Thymus (tissue), 11 donors: ENCODE measurements around the gene CD2BP2. TPM values are rescaled to one million over a fixed set of nuclear protein-coding genes. Genes with fewer than 3 reads are reported as not detected.
"Not testable (repeated sequence)": the region's sequence is repeated elsewhere in the genome, so short reads cannot be mapped to it uniquely, and the experiment has no call there.

Experiments used
- DNase-seq, 9 donors: peaks; one replicate each; pipeline ENCODE4 v3.0.0-alpha.2; 2013; ENCODE audit warnings: low spot score in 9 of 9, low read depth in 6 of 9, missing footprints in 1 of 9
- H3K27ac ChIP-seq, 2 donors: one replicate each; pipeline ENCODE4 v1.5.1; 2013; ENCODE audit warnings: control low read depth in 1 of 2, low read depth in 1 of 2, low read length in 1 of 2, mild to moderate bottlenecking in 1 of 2, moderate library complexity in 1 of 2
- H3K27me3 ChIP-seq, 2 donors: one replicate each; pipeline ENCODE4 v1.5.1; 2013; ENCODE audit warnings: low read length in 1 of 2; ENCODE audit not compliant: control insufficient read depth in 2 of 2, insufficient read depth in 1 of 2
- H3K36me3 ChIP-seq, 2 donors: one replicate each; pipeline ENCODE4 v1.5.1; 2013; ENCODE audit warnings: low read length in 1 of 2, mild to moderate bottlenecking in 1 of 2, moderate library complexity in 1 of 2; ENCODE audit not compliant: control insufficient read depth in 2 of 2, insufficient read depth in 2 of 2
- H3K4me1 ChIP-seq, 2 donors: one replicate each; pipeline ENCODE4 v1.5.1; 2013; ENCODE audit warnings: low read length in 2 of 2; ENCODE audit not compliant: control insufficient read depth in 2 of 2, insufficient read depth in 2 of 2
- H3K4me3 ChIP-seq, 2 donors: one replicate each; pipeline ENCODE4 v1.5.1; 2013; ENCODE audit warnings: low read length in 2 of 2, control low read depth in 1 of 2, mild to moderate bottlenecking in 1 of 2
- H3K9me3 ChIP-seq, 2 donors: one replicate each; pipeline ENCODE4 v1.5.1; 2013; ENCODE audit warnings: low read length in 1 of 2, mild to moderate bottlenecking in 1 of 2; ENCODE audit not compliant: control insufficient read depth in 2 of 2, insufficient read depth in 1 of 2
- WGBS: extraction: QIAGEN DNeasy Blood & Tissue Kit; methylation state at CpG from one replicate; pipeline ENCODE4 v1.1.7; 2013; 5-methylcytosine and 5-hydroxymethylcytosine counted together
- polyA plus RNA-seq: library from polyadenylated mRNA; stranded (reverse); fragments of 200-250 nt; gene quantifications from one replicate; pipeline ENCODE4 v1.2.3, GENCODE V29; 2013
- total RNA-seq: library from RNA; stranded (reverse); fragments of 120-200 nt; gene quantifications from one replicate; pipeline ENCODE4 v1.2.4, GENCODE V29; 2013
- donor health status: healthy.

Gene CD2BP2
- total and polyA plus RNA-seq, 2 donors, result 48.0 to 49.5 TPM

- peak overlapping the region; percentile 36 to 56 for H3K27ac ChIP-seq
- DNase-seq, result peak in 3 of 9 donors; percentile 51 to 72 (median 51)
- no peaks in the 10 kb centered on the region for H3K36me3 ChIP-seq
- 23% methylated on average over 13 of the region's 13 CpGs for WGBS
- no peak overlapping the region for H3K4me3 ChIP-seq
- H3K27me3 ChIP-seq, result no peaks in the 10 kb centered on the region
- H3K9me3 ChIP-seq, result peaks cover 0 to 5% of the 10 kb centered on the region in 2 donors
- peaks cover 20 to 39% of the 10 kb centered on the region in 2 donors for H3K4me1 ChIP-seq
These were observed 14.5 kb downstream of the CD2BP2 start for GRCh38 chr16:30340621-30341020.

- H3K9me3 ChIP-seq, H3K27me3 ChIP-seq, H3K36me3 ChIP-seq, H3K4me3 ChIP-seq, DNase-seq, H3K27ac ChIP-seq: not testable (repeated sequence)
- 98% methylated on average over 5 of the region's 5 CpGs for WGBS
- peaks cover 17 to 40% of the 10 kb centered on the region in 2 donors for H3K4me1 ChIP-seq
These were observed 16.4 kb downstream of the CD2BP2 start for GRCh38 chr16:30338715-30339114.

- not testable (repeated sequence) for H3K27ac ChIP-seq, DNase-seq, H3K36me3 ChIP-seq, H3K4me3 ChIP-seq, H3K27me3 ChIP-seq, H3K9me3 ChIP-seq
- H3K4me1 ChIP-seq, result peaks cover 14 to 32% of the 10 kb centered on the region in 2 donors
- 98% methylated on average over 10 of the region's 10 CpGs for WGBS
These were observed 17.1 kb downstream of the CD2BP2 start for GRCh38 chr16:30337964-30338357.

GRCh38 chr16:30335598-30336474 lies 19.3 kb downstream of the CD2BP2 start:
- 40% methylated on average over 17 of the region's 17 CpGs for WGBS
- Histone ChIP-seq H3K4me1 (peaks cover 10 to 17% of the 10 kb centered on the region in 2 donors), H3K4me3 (peak overlapping the region; percentile 35 to 70), H3K27me3 (no peaks in the 10 kb centered on the region), H3K9me3 (no peaks in the 10 kb centered on the region), H3K27ac (peak overlapping the region; percentile 60 to 97), H3K36me3 (no peaks in the 10 kb centered on the region)
- DNase-seq, result no peak

GRCh38 chr16:30335028-30335597 lies 20.0 kb downstream of the CD2BP2 start:
- WGBS, result under 1% methylated on average over 70 of the region's 70 CpGs
- Histone ChIP-seq H3K27ac (peak overlapping the region; percentile 91 to 97), H3K4me1 (peaks cover 6 to 11% of the 10 kb centered on the region in 2 donors), H3K4me3 (peak overlapping the region; percentile 60 to 70)
- H3K36me3 ChIP-seq, H3K27me3 ChIP-seq, H3K9me3 ChIP-seq: not testable (repeated sequence)
- DNase-seq, result peak in 8 of 9 donors; percentile 36 to 84 (median 60)

- Histone ChIP-seq H3K27ac (peak overlapping the region; percentile 32 to 65), H3K4me3 (peak overlapping the region; percentile 60 to 70)
- H3K4me1 ChIP-seq, H3K9me3 ChIP-seq, H3K27me3 ChIP-seq, H3K36me3 ChIP-seq: not testable (repeated sequence)
- WGBS, result 0% methylated on average over 20 of the region's 33 CpGs
- DNase-seq, result peak in 7 of 9 donors; percentile 38 to 90 (median 70)
These were observed 20.6 kb downstream of the CD2BP2 start for GRCh38 chr16:30334473-30334989.

- H3K4me3 ChIP-seq, H3K36me3 ChIP-seq, H3K4me1 ChIP-seq, DNase-seq, H3K27me3 ChIP-seq, H3K27ac ChIP-seq, H3K9me3 ChIP-seq: not testable (repeated sequence)
- 97% methylated on average over 6 of the region's 6 CpGs for WGBS
These were observed 30.9 kb downstream of the CD2BP2 start for GRCh38 chr16:30324220-30324619.

- not testable (repeated sequence) for H3K9me3 ChIP-seq, H3K36me3 ChIP-seq, H3K27me3 ChIP-seq, H3K4me3 ChIP-seq, H3K27ac ChIP-seq, DNase-seq, H3K4me1 ChIP-seq
- 75% methylated on average over 2 of the region's 2 CpGs for WGBS
These were observed 36.5 kb downstream of the CD2BP2 start for GRCh38 chr16:30318647-30319046.

GRCh38 chr16:30310937-30311336 lies 44.2 kb downstream of the CD2BP2 start:
- not testable (repeated sequence) for H3K9me3 ChIP-seq, H3K4me3 ChIP-seq, H3K4me1 ChIP-seq, DNase-seq, H3K27ac ChIP-seq, H3K27me3 ChIP-seq, H3K36me3 ChIP-seq
- whole genome bisulfite sequencing, result 96% methylated on average over 3 of the region's 4 CpGs
